GM21529 (cell line): Measurements from ENCODE around the gene TEX29.

Experiments
- ATAC-seq: cut with Tn5 transposase; IDR thresholded peaks from one replicate; pipeline ENCODE4 v1.9.1; 2021; ENCODE audit not compliant: unreplicated experiment

TEX29 gene

DNA sequence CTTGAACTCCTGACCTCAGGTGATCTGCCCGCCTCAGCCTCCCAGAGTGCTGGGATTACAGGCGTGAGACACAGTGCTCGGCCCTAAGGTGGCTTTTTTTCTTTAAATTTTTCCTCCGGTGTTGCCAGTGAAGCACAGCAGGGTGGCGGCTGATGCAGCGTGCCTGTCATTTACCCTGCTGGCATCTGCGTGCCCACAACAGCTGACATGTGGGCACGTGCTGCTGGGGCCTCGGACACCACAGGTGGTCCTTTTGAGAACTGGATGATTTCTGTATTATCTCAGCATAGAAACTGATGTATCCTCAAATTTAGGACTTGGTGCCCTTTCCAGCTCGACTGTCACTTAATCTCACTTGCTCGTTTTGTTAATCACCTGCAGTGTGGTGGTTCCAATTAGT lies 31.2 kb upstream of the TEX29 start:
- ATAC-seq, result no peak

DNA sequence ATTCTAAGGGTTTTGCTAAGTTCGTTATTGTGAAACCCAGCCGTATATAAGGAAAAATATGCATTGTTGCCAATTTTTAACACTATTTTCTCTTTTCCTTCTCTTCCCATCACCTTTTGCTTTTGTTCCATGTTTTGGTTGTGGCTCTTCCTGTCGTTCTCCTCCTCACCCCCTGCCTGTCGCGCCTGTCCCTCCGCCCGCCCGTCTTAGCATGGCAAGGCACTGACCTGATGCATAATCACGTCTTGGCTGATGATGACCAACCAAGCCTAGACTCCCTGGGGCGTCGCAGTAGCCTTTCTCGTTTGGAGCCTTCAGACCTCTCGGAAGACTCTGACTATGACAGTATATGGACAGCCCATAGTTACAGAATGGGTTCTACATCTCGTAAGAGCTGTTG lies 28.5 kb upstream of the TEX29 start:
- no peak for ATAC-seq

DNA sequence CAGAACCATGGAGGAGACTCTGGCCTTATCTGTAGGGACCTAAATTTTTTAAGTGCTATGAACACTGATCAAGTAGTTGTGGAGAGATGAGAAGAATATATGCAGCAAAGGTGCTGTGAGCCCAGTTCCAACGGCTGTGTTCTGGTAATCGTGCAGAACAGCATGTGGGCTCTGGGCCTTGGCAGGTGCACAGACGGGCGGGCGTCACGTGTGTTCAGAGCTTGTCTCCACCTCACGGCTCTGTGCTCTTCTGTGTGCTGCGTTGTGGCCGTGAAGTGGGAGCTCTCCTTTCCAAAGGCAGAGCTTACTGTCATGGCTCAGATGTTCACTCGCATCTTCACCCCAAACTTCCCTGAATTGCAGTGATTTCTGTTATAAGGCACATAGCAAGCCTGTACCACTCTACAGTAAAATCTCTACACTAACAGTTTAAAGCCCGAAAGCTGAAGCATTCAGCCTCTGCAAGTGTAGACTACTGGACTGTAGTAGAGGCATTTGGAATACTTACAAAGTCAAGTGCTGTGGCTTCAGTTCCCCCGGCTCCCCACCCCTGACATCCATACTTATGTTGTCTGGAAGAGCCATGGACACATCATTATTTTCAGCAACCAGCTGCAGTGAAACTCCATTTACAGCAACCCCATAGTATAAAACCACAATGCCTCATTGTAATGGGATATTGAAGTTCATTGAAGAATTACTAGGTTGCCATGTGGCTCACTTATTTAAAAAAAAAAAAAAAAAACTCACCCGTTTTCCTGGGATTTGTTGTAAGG lies 27.5 kb upstream of the TEX29 start:
- no peak for ATAC-seq

DNA sequence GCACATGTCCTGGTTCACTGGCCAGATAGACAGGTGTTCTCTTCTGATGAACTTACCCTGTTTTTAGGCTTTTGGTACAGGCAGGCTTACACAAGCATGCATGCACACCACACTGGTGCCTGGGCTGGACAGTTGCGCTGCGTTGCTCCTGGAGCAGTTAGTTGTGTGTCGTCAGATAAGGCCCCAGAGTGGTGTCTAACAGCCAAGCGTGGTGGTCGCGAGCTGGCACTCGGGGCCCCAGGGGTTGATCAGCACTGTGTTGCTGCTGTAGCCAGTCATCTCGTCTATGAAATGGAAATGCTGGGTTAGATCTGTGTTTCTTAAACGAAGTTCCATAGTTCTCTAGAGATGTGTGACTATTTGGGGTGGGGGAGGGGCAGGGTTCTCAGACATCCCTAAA lies 24.6 kb upstream of the TEX29 start:
- ATAC-seq, result no peak

DNA sequence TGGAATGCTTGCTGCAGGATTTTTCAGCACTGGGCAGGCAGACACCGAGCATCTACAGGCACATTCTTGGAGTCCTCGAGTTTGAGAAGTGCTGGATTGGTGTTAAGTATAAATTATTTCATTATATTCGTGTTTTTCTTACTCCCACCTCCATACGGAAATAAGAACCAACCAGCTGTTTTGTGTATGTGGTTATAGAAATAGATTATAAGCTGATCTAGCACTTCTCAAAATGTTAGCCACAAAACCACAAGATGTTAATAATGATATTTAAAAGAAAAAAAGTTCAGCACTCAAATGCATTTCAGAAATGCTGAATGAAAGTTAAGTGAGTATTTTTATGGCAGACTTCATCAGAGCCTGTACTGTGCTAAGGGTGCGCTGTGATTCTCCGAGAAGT lies 24.0 kb upstream of the TEX29 start:
- no peak for ATAC-seq

DNA sequence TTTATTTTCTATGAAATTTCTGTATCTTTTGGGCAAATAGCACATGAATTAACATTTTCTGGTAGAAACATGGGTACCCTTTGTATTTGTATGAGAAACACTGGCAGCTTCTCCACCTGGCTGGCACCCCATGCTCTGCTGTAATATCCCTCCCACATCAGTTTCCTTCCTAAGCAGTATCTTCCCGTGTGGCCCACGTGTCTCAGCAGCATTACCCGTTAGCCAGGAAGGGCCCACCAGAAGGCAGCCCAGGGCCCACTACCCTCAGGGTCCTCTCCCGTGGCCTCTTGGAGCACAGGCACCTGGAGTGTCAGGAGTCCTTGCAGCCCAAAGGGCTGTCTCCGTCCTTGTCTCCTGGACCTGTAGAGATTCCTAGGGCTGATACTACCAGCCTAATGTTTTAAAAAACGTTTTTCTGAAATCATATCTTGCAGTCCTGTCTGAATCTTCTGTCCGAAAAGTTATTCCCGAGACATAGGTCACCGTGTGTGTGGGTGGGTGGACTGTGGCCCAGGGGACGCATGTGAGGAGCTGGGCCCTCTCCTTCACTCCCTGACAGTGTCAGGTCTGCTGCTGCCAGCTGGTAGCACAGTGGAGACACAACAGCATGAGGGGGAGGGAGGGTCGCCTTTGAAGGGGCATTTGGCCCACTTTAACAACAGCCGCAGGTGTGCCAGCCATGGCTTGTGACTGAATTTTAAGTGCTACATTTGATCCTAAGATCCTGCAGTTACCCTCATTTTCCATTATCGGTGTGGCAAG lies 22.0 kb upstream of the TEX29 start:
- ATAC-seq, result no peak

DNA sequence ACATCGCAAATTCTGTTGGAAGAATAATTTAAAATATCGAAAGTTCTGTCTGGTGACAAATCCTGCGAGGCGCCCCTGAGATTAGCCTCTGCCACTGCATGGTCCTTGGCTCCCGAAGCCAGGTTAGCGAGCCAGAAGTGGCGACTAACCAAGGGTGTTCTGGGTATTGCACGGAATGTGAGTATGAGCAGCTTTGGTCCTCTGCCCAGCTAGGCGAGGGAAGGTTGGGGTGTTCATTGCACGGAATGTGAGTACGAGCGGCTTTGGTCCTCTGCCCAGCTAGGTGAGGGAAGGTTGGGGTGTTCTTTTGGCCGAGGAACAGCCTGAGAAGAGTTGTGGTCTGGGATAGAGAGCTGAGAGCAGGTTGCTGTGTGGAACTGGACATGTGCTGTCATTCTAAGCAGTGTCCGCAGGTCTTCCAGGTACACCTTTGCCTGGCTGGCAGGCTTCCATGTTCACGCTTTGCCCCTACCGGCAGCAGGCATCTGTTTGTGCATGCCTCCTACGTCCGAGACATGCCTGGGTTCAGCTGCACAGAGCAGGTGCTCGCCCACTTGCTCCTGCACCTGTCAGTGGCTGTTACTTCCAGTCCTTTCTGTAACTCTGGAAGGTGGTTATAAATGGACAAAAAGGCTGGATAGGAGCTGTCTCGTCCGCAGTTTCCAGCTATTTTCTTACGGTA lies 18.3 kb upstream of the TEX29 start:
- ATAC-seq, result no peak

DNA sequence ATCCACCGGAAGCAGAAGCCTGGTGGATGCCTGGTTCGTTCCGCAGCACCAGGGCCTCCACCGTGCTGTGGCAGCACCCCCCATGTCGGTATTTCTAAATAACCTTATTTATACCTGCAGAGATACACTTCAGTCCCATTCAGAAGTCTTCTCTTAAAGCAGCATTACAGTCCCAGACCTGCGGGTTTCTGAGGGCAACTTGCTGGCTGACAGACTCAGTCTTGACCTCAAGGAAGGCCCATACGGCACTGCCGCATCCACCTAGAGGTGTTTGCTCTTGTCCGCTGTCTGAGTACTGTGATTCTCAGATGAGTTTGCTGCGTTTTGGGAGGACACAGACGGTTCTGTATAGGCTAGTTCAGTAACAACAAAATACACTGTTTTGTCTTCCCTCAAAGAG lies 16.9 kb upstream of the TEX29 start:
- ATAC-seq, result no peak

DNA sequence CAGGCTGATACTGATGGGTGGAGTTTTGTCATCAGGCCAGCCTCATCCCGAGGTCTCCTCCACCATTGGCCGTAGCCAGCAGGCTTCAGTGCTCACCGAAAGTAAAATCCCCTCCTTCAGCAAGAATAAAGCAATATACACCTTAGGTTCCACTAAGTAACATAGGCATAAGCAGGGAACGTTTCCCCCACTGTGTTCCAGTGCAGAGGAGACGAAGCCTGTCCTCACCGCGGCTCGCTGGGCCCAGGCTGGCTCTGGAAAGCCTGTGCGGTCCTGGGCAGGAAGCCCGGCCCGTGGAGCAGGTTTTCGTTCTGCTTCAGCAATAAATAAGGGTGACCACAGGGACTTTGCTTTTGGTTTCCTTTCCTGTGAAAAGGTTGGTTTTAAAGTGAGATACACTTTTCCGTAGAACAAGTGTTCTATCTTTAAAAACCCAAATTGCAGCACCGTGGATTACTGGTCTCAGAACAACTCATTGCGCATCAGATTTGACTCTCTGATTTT lies 16.3 kb upstream of the TEX29 start:
- ATAC-seq, result peak; percentile 95

DNA sequence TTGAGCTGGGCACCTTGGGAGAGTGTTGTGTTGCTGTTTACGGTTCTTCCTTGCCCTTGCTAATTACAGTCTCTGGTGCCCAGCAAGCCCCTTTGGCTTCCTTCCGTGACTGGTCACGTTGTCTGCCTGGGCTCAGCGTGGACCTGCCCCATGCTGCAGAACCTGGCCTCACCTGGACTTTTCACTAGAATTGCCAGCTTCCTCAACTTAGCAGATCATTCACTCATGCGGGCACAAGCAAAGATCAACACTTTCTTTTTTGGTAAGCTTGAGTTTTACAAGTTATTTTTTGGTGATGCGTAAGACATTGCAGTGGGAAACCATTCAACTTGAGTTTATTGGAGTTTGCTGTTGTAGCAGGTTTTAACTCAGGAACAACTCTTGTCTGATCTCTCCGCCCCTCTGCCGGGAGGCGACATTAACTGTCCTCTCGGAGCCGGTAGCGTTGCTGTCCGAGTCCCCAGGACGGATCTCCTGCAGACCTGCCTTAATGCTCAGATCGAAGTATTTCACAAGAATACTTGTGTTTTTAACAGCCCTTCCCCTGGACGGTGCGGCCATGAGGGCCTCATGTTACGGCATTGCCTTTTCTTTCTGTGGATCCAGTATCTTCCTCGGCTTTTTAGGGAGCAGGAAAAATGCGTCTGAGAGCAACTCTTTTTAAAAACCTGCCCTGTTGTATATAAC lies 15.7 kb upstream of the TEX29 start:
- ATAC-seq, result no peak

DNA sequence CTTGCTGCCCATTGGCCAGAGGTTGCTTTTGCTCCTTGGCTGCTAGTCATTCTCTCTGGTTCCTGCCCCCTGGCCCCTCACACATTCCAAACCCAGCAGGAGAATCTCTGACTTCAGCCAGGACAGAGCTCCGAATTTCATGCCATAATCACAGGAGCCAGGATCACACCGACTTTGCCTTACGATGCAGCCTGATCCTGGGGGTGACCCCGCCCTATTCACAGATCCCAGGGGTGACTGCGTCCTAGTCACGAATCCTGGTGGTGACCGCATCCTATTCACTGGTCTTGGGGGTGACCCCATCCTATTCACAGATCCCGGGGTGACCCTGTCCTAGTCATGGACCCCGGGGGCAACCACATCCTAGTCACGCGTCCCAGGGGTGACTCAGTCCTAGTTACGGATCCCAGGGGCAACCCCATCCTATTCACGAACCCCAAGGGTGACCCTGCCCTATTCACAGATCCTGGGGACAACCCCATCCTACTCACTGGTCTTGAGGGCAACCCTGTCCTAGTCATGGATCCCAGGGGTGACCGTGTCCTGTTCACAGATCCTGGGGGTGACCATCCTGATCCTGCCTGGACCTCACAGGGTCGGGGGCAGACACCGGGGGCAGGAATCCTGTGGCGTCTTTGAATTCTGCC lies 7.4 kb upstream of the TEX29 start:
- ATAC-seq, result no peak

DNA sequence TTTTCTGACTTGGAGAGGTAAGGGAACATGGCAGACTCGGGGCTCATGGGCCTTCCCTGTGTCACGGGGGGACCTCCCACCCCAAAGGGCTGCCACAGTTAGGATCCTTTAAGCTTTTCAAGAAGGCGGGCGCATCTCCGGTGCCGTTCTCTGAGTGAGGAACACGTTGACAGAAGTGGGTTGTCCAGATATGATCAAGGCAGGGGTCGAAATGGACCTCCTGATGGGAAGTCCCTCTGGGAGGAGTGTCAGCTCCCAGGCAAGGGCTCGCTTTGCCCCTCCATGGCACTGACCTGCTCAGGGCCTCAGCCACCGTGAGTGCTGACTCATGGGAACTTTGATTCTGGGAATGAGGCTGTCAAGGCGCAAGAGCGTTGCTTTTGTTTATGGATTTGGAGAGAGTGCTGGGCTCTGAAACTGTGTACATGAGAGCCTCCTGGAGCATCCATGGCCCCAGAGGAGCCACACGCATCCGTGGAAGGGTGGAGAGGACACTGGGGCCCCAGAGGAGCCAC lies 6.5 kb upstream of the TEX29 start:
- no peak for ATAC-seq

DNA sequence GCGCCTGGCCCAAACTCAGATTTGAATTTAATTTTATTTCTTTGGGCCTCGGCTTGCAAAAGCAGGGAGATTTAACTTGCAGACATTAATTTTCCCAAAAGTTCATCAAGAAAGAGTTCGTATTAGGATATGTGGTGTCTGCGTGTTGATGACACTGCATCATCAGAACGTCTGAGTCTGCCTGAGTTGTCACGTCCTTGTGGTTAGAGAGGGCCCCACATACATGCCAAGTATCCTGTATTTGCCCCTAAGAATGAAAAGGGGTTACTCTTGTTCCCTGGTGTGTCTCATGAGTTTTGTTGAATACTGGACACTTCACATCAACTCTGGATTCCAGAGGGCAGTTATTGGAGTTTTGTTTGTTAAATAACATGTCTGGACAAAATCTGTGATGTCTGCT lies 5.6 kb upstream of the TEX29 start:
- ATAC-seq, result no peak

DNA sequence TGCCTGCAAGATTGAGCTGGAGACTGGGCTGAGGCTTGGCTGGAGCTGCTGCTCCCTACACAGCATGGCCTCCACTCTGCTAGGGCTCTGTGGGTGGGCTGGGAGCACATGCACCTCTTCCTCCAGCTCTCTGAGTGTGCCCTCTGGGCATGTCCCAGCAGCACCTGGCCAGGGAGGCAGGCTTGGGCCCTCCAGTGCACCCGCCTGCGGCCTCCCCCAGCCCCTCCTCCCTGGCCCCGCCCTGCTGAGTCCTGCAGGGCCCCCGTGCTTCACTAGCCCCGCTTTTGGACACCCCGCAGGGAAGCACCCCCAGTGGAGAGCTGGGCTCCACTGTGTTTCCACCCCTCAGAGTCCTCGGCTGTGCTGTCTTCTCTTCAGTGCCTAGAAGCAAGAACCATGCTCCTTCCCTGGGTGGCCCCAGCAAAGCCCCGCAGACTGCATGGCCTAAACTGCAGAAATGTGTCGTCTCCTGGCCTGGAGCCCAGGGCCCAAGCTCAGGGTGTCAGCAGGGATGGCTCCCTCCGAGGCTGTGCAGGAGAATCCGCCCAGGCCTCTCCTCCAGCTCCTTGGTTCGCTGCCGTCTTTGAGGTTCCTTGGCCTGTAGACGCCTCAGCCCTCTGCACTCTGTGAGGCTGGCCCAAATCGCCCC lies 5.0 kb upstream of the TEX29 start:
- no peak for ATAC-seq

DNA sequence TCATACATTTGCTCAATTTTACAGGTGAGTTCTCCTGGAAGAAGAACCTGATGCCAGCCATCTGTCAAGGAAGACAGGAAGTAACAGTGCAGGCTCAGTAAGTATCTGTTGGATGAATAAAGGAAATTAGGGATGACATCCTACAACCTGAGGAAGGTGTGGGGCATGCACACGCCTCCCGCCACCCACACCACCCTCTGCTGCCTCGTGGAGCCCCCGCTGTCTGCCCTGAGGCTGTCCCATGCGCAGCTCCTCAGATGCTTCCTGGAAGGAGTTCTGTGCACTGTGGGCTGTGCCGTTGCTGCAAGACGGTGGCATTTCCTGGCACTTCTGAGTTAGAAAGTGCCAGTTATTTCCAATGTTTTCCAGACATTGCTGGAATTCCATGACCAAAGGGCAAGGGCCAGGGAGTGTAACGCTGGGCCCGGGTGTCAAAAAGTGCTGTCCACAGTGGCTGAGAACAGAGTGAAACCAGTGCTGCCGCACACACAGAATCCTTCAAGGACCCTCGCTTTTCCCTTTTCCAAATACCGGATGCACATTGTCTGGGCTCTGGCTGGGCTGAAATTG lies 4.2 kb upstream of the TEX29 start:
- ATAC-seq, result no peak

DNA sequence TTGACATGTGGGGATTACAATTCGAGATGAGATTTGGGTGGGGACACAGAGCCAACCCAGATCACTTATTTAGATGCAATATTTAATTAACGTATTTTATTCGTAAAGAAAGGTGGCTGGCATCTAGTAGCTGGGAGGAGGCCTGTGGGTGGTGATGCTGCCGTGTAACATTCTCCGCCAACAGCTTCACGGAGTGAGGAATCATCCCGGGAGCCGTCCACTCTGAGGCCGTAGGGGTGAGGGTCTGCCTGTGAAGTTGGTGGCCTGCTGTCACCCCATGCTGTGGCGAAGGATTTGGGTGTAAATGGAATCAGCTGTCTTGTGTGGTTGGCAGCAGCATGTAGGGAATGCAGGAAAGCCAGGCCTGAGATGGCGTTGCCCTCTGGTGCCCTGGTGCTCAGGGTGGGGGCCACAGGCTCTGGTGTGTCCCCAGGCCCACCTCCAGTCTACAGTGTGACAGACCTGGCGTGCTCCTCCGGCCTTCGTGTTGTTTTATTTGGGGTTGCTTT lies 3.3 kb upstream of the TEX29 start:
- ATAC-seq, result no peak

DNA sequence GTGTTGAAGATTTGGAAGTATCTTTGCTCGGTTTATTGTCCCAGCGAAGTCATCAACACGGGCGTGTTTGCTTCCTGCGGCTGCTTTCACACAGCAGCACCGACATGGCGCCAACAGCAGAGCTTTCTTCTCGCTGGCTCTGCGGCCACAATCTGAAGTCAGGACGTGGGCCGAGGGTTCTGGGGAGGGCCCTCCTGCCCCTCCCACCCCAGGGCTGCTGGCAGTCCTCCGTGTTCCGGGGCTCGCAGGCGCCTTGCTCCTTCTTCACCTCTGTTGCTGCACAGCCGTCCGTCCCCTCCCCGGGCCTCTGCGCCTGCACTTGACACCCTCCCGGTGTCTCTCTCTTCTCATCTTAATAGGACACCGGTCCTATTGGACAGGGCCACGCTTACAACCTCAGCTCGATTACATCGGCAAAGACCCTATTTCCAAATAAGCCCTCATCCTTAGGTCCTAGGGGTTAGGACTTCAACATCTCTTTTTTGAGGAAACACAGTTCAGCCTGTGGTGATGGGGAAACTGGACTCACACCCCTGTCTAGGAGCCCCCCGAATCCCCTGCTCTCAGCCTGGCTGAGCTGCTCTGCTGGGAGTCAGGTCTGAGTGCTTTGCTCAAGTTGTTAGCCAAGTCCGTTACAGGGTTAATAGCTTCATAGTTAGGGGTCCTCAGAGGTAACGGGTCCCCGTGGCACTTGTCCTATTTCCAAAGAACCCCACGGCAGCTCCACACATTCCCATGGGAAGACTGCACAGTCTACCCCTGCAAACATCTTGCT lies 2.7 kb upstream of the TEX29 start:
- no peak for ATAC-seq

DNA sequence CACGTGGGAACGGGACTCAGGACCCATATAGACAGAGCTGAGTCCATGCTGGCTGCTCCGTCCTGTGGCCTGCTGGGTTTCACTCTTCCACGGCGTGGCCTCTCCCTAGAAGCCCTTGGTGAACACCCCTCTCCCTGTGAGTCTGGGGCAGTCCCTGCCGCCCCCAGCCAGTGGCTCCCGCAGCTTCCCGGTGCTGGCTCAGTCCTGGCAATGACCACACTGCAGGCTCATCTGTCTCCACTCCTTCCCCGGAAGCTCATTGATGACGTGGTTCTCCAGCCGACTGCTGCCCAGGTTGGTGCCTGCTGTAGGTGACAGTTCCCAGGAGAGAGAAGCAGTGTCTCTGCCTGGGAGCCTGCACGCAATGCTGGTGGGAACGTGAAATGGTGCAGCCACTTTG lies 2.1 kb upstream of the TEX29 start:
- no peak for ATAC-seq

DNA sequence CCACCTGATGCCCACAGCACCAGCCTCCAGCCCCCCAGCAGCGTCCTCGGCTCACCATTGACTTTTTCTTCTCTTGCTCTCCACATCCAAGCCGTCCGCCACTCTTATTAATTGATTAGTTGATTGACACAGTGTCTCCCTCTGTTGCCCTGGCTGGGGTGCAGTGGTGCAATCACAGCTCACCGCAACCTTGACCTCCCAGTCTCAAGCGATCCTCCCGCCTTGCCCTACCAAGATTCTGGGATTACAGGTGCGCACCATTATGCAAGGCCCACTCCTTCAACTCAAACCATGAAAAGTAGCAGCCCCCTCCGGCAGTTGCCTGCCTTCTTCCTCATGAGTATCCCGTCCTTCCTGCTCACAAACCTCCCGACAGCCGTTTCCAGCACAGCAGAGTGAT lies 921 bp upstream of the TEX29 start:
- no peak for ATAC-seq
